ENCODE data around the gene G6PC2.
A peak's percentile ranks its signal among the peaks of the same experiment; 100 is the strongest.
"Not testable (repeated sequence)": the region's sequence is repeated elsewhere in the genome, so short reads cannot be mapped to it uniquely, and the experiment has no call there.

The G6PC2 gene

GRCh38 chr2:168901003-168901402 is at the start of gene G6PC2:
Gene G6PC2, plus strand, starts transcription at chr2:168901291. Its CDS starts 41 bp downstream, at chr2:168901332.
- Mint-ChIP-seq H3K36me3 (no peaks in the 10 kb centered on the region), H3K9me3 (ENCODE audit: low read depth) (no peaks in the 10 kb centered on the region), H3K27ac (no peak within 1 kb of the TSS), H3K27me3 (peaks cover 4% of the 10 kb centered on the region), H3K4me1 (ENCODE audit: low read depth) (no peaks in the 10 kb centered on the region), H3K4me3 (no peak within 1 kb of the TSS)

DNA sequence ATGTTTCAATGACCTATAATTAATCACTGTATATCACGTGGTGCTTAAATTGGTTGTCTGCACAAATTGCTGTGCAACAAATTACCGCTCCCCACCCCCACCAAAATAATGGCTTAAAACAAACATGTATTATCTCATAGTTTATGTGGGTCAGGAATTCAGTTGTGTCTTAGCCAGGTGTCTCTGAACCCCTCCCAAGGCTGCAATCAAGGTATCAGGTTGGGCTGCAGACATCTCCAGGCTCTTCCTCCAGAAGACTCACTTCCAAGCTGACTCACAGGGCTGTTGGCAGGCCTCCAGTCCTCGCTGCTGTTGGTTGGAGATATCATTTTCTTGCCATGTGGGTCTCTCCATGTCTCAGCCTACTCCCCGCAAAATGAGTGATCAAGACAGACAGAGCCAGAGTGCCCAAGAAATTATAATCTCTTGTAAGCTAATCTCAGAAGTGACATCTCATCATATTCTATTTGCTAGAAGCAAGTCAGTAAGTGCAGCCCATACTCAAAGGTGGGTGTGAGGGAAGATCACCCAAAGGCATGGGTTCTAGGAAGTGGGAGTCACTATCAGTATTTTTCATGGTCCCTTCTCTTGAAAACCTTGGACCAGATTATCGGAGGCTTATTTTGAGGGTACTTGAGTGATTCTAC is 49.3 kb upstream of the G6PC2 start:
- no peaks in the 10 kb centered on the region for H3K36me3 Mint-ChIP-seq
- no peaks in the 10 kb centered on the region for H3K4me1 Mint-ChIP-seq (ENCODE audit: low read depth)
- no peak overlapping the region for H3K4me3 Mint-ChIP-seq
- H3K27ac Mint-ChIP-seq: no peak overlapping the region
- H3K9me3 Mint-ChIP-seq (ENCODE audit: low read depth): no peaks in the 10 kb centered on the region
- no peaks in the 10 kb centered on the region for H3K27me3 Mint-ChIP-seq

GRCh38 chr2:168852481-168852880 is 48.6 kb upstream of the G6PC2 start:
- H3K4me1 Mint-ChIP-seq (ENCODE audit: low read depth): no peaks in the 10 kb centered on the region
- H3K36me3 Mint-ChIP-seq: no peaks in the 10 kb centered on the region
- no peak overlapping the region for H3K4me3 Mint-ChIP-seq

DNA sequence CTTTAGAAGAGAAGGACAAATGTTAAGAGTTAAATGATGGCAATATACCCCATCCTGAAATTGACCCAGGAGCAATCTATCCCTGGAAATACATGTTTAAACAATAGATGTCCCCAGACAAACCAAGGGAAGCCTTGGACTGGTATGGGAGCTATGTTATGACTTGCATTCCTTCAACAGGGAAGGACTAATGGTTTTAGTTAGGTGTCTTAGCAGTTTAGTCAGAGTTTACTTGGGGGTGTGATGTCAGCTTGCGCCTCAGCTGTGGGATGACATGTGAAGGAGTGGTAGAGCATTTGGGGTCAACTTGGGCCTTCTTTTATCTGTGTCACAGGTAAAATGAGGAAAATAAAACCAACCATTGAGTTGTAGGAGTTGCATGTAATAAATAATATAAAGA is 47.6 kb upstream of the G6PC2 start:
- Mint-ChIP-seq H3K27ac (no peak overlapping the region), H3K4me1 (ENCODE audit: low read depth) (no peaks in the 10 kb centered on the region), H3K36me3 (no peaks in the 10 kb centered on the region), H3K4me3 (no peak overlapping the region), H3K27me3 (no peaks in the 10 kb centered on the region), H3K9me3 (ENCODE audit: low read depth) (no peaks in the 10 kb centered on the region)

More at GRCh38 chr2:168852481-168852880, 48.6 kb upstream of the G6PC2 start:
- no peaks in the 10 kb centered on the region for H3K27me3 Mint-ChIP-seq
- no peaks in the 10 kb centered on the region for H3K9me3 Mint-ChIP-seq (ENCODE audit: low read depth)
- no peak overlapping the region for H3K27ac Mint-ChIP-seq

GRCh38 chr2:168854651-168855050 is 46.4 kb upstream of the G6PC2 start:
- Mint-ChIP-seq H3K36me3 (no peaks in the 10 kb centered on the region), H3K27ac (no peak overlapping the region), H3K4me1 (ENCODE audit: low read depth) (no peaks in the 10 kb centered on the region), H3K4me3 (no peak overlapping the region), H3K27me3 (no peaks in the 10 kb centered on the region), H3K9me3 (ENCODE audit: low read depth) (no peaks in the 10 kb centered on the region)

DNA sequence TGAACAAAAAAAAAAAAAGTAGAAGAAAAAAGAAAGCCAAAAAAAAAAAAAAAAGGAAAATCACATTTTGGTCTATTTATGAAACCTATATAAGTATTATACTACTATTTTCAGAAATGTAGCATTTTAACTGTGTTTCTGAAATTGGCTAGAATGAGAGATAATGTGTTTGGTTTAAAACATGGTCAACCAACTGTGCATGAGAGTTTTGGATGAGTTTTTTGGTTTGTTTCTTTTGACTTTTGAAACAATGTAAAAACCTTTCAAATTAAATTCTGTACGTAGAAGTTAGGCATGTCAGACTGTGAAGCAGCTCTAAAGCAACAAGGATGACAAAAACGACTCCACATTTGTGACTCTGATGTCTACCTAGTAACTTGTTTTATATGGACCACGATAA is 45.5 kb upstream of the G6PC2 start:
- H3K4me1 Mint-ChIP-seq (ENCODE audit: low read depth): no peaks in the 10 kb centered on the region
- no peak overlapping the region for H3K27ac Mint-ChIP-seq
- no peaks in the 10 kb centered on the region for H3K9me3 Mint-ChIP-seq (ENCODE audit: low read depth)
- H3K27me3 Mint-ChIP-seq: no peaks in the 10 kb centered on the region
- H3K4me3 Mint-ChIP-seq: no peak overlapping the region
- H3K36me3 Mint-ChIP-seq: no peaks in the 10 kb centered on the region

GRCh38 chr2:168858146-168858545 is 42.9 kb upstream of the G6PC2 start:
- H3K27me3 Mint-ChIP-seq: no peaks in the 10 kb centered on the region
- no peak overlapping the region for H3K27ac Mint-ChIP-seq
- no peaks in the 10 kb centered on the region for H3K4me1 Mint-ChIP-seq (ENCODE audit: low read depth)
- no peaks in the 10 kb centered on the region for H3K9me3 Mint-ChIP-seq (ENCODE audit: low read depth)
- H3K4me3 Mint-ChIP-seq: no peak overlapping the region
- H3K36me3 Mint-ChIP-seq: peaks cover under 1% of the 10 kb centered on the region

DNA sequence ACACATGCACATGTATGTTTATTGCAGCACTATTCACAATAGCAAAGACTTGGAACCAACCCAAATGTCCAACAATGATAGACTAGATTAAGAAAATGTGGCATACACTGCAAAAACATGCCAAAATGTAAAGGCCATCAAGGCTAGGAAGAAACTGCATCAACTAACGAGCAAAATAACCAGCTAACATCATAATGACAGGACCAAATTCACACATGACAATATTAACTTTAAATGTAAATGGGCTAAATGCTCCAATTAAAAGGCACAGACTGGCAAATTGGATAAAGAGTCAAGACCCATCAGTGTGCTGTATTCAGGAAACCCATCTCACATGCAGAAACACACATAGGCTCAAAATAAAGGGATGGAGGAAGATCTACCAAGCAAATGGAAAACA is 33.9 kb upstream of the G6PC2 start:
- H3K4me3 Mint-ChIP-seq; H3K36me3 Mint-ChIP-seq; H3K9me3 Mint-ChIP-seq (ENCODE audit: low read depth); H3K27ac Mint-ChIP-seq; H3K27me3 Mint-ChIP-seq; H3K4me1 Mint-ChIP-seq (ENCODE audit: low read depth): not testable (repeated sequence)

- not testable (repeated sequence) for H3K36me3 Mint-ChIP-seq
Measured at GRCh38 chr2:168870369-168870768, 30.7 kb upstream of the G6PC2 start.

GRCh38 chr2:168870824-168871223 is 30.3 kb upstream of the G6PC2 start:
- not testable (repeated sequence) for H3K36me3 Mint-ChIP-seq; H3K27me3 Mint-ChIP-seq; H3K27ac Mint-ChIP-seq; H3K4me1 Mint-ChIP-seq (ENCODE audit: low read depth); H3K9me3 Mint-ChIP-seq (ENCODE audit: low read depth); H3K4me3 Mint-ChIP-seq

More at GRCh38 chr2:168870369-168870768, 30.7 kb upstream of the G6PC2 start:
- not testable (repeated sequence) for H3K9me3 Mint-ChIP-seq (ENCODE audit: low read depth); H3K4me1 Mint-ChIP-seq (ENCODE audit: low read depth); H3K4me3 Mint-ChIP-seq; H3K27ac Mint-ChIP-seq; H3K27me3 Mint-ChIP-seq

- no peak overlapping the region for H3K4me3 Mint-ChIP-seq
- no peaks in the 10 kb centered on the region for H3K36me3 Mint-ChIP-seq
- H3K27ac Mint-ChIP-seq: no peak overlapping the region
- H3K27me3 Mint-ChIP-seq: no peaks in the 10 kb centered on the region
- H3K9me3 Mint-ChIP-seq (ENCODE audit: low read depth): no peaks in the 10 kb centered on the region
- H3K4me1 Mint-ChIP-seq (ENCODE audit: low read depth): no peaks in the 10 kb centered on the region
Measured at GRCh38 chr2:168874368-168875054, 26.6 kb upstream of the G6PC2 start.

- not testable (repeated sequence) for H3K36me3 Mint-ChIP-seq; H3K4me1 Mint-ChIP-seq (ENCODE audit: low read depth); H3K9me3 Mint-ChIP-seq (ENCODE audit: low read depth); H3K27me3 Mint-ChIP-seq; H3K27ac Mint-ChIP-seq; H3K4me3 Mint-ChIP-seq
Measured at GRCh38 chr2:168882163-168882562, 18.9 kb upstream of the G6PC2 start.

DNA sequence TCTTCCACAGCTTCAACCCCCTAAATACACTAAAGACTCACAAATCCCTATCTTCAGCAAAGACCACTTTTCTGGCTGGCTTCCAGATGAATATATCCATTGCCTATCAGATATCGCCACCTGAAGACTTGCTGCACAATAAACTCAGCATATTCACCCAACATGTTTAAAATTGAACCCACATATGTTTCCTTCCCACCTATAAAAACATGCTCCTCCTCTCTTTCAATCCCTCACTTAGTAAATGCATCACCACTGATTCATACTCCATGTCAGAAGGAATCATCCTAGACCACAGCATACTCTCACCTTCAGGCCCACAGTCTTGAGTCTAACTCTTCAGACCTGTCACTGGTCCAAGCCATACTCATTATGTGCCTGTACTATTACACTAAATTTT is 16.1 kb upstream of the G6PC2 start:
- no peak overlapping the region for H3K4me3 Mint-ChIP-seq
- H3K9me3 Mint-ChIP-seq (ENCODE audit: low read depth): no peaks in the 10 kb centered on the region
- no peaks in the 10 kb centered on the region for H3K36me3 Mint-ChIP-seq
- no peaks in the 10 kb centered on the region for H3K27me3 Mint-ChIP-seq
- H3K27ac Mint-ChIP-seq: no peak overlapping the region
- peaks cover 5% of the 10 kb centered on the region for H3K4me1 Mint-ChIP-seq (ENCODE audit: low read depth)

DNA sequence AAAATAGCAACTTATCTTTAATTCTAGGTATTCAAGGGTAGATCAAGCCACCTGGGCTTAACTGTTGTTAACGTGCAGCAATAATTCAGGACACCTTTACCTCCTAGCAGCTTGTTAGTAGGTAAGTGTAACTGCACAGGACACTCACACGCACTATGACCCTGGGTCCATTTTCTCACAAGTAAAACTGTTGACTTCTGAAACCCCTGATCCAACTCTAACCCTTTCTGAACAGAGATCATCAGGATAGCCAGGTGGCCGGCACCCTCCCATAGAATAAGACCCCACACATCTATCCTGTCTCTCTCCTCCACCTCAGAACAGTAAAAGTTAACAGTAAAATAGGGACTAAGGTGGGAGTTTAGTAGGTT is 11.5 kb upstream of the G6PC2 start:
- Mint-ChIP-seq H3K9me3 (ENCODE audit: low read depth) (no peaks in the 10 kb centered on the region), H3K4me3 (peak overlapping the region; percentile 97), H3K27me3 (peaks cover 6% of the 10 kb centered on the region), H3K36me3 (no peaks in the 10 kb centered on the region), H3K27ac (no peak overlapping the region), H3K4me1 (ENCODE audit: low read depth) (peaks cover 13% of the 10 kb centered on the region)

GRCh38 chr2:168890006-168890782 is 10.9 kb upstream of the G6PC2 start, which contains the start of gene SPC25:
Gene SPC25, minus strand, starts transcription at chr2:168890430. Its CDS starts 911 bp downstream, at chr2:168889519.
- Mint-ChIP-seq H3K36me3 (no peaks in the 10 kb centered on the region), H3K27me3 (peaks cover 6% of the 10 kb centered on the region), H3K4me3 (peak within 1 kb of the TSS; percentile 97), H3K4me1 (ENCODE audit: low read depth) (peaks cover 13% of the 10 kb centered on the region), H3K9me3 (ENCODE audit: low read depth) (no peaks in the 10 kb centered on the region), H3K27ac (peak within 1 kb of the TSS; percentile 47)
